HG02610 (cell line): Measurements from ENCODE around the gene CTCFL.

Source experiments
- ATAC-seq: cut with Tn5 transposase; IDR thresholded peaks from one replicate; pipeline ENCODE4 v1.9.1; 2021; ENCODE audit warnings: mild to moderate bottlenecking, moderate library complexity; ENCODE audit not compliant: unreplicated experiment

Gene CTCFL, protein sequence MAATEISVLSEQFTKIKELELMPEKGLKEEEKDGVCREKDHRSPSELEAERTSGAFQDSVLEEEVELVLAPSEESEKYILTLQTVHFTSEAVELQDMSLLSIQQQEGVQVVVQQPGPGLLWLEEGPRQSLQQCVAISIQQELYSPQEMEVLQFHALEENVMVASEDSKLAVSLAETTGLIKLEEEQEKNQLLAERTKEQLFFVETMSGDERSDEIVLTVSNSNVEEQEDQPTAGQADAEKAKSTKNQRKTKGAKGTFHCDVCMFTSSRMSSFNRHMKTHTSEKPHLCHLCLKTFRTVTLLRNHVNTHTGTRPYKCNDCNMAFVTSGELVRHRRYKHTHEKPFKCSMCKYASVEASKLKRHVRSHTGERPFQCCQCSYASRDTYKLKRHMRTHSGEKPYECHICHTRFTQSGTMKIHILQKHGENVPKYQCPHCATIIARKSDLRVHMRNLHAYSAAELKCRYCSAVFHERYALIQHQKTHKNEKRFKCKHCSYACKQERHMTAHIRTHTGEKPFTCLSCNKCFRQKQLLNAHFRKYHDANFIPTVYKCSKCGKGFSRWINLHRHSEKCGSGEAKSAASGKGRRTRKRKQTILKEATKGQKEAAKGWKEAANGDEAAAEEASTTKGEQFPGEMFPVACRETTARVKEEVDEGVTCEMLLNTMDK

DNA sequence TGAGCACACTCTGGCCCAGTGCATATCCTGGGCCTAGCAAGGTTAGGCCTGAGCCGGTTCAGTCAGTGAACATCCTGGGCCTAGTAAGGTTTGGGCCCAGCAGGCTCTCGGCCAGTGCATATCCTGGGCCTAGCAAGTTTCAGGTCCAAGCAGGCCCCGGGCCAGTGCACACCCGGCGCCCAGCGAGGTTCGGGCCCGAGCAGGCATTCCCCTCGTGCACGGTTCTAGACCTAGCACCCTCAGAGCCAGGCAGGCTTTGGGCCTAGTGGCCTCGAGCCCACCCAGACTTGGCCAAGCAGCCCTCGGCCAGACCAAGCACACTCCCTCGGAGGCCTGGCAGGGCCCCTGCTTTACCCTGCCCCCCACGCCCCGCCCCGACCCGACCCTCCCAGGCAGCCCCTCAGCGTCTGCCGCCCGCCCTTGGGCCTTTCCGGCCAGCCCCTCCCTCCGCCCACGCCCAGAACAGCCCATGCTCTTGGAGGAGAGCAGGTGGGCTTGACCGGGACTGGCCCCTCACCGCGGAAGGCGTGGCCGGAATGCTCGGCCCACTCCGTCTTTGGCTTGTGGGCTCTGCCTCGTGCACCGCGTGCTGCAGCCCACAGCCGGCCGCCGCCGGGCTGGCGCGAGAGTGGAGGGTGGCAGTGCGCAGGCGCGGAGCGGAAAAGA lies at the start of gene CTCFL:
TSS of gene CTCFL (minus strand) at position 630 of the 666 bp plus-strand sequence. CDS start 935 bp downstream, outside the sequence.
- no peak for ATAC-seq

DNA sequence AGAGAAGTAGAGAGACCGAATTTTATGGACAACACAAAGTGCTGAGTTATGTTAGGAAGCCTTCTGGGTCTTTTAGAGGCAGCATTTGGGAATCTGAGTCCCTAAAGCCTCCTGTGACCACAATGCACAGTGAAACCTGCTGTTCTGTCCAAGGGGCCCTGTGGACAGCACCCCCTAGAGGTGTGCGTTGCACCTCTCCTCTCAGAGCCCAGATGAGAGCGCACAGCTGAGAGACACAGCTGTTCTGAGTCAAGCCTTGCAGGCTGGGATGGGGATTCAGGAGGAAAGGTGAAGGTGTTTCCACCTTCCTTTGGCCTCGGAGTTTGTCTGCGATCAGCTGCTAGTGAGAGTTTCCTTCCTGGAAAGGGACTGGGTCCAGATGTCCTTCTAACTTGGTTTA lies 49.0 kb upstream of the CTCFL start:
- ATAC-seq: no peak

DNA sequence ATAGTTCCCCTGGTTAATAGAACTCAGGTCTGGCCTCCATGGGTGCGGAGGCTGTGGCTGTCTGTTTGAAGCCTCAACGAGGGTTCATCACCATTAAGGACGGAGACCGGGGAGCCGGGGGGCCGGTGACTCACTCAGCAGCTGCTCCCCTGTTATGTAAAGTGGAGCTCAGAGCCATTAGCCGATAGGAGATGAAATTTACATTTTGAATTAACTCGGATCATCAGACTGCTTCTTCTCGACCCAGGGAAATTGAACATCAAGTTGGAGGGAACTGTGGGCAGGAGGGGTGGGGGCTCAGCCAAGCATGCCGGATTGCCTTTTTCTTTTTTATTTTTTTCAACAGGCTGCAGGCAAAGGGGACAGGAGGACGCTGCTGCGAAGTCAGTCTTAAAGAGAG lies 48.3 kb upstream of the CTCFL start:
- no peak for ATAC-seq

DNA sequence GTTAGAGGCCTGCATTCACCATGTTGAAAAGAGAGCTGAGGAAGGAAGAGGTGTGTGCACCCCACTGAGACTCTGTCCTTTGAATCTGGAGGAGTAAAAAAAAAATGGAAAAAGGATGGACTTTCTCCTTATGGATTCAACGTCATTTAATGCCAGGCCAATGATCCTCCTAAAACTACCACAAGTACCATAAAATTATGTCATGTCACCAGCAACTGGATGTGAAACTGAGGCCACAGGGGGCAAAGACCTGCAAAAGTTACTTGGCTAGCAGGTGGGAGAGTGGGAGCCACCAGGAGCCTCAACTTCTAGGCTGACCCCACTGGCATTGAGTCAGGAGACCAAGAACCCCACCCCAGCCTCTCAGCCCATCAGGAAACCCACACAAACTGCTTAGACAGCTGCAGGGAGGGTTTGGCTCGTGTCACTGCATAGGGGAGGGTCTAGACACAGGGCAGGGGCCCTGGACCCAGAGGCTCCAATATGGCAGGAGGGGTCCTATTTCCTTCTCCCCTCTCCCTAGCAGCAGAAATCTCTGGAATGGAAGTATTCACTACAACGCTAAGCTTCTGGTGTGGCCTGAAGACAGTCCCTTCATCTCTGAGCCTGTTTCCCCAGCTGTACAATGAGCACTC lies 47.0 kb upstream of the CTCFL start:
- no peak for ATAC-seq

DNA sequence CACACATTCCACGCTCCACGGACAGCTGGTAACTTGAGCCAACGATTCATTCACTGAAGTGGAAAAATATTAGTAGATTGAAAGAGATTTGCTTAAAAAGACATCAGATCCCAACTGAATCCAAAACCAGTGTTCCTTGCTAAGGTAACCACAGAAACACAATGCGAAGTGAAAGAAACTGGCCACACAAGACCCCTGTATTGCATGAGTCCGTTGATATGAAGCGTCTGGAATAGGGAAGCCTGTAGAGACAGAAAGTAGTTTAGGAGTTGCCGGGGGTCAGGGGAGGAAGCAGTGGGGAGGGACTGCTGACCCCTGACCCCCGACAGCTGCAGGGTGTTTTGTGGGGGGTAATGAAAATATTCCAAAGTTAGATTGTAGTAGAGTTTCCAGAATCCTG lies 46.0 kb upstream of the CTCFL start:
- ATAC-seq: no peak

DNA sequence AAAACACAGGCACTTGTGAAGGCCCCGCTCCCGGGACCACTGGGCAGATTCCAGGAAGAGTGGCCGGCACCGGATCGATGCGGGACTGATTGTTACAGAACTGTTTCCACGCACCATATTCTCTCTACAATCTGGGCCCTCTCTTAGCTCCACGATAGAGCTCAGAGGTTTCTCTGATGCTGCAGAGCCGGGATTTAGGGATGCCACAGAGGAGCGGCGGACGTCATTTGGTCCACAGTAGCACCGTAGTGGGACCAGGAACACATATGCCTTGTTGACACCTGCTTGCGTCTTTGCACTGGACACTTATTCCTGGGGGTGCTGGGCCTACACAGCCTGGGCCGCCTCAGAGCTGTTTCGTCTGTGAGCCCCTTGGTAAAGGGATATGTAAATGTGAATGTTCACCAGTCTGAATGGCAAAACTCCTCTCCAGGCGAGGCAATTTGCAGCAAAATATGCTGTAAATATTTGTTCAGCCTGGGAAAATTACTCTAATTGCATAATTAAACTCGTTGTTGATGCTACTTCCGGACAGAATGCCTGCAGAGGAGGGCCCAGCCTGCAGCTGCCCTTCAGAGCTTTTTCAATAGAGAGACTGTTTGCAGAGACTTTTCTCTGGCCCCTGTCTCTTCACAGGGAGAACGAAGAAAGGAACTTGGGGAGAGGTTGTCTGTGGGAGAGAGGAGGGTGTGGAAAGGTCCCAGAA lies 45.4 kb upstream of the CTCFL start:
- ATAC-seq: no peak

DNA sequence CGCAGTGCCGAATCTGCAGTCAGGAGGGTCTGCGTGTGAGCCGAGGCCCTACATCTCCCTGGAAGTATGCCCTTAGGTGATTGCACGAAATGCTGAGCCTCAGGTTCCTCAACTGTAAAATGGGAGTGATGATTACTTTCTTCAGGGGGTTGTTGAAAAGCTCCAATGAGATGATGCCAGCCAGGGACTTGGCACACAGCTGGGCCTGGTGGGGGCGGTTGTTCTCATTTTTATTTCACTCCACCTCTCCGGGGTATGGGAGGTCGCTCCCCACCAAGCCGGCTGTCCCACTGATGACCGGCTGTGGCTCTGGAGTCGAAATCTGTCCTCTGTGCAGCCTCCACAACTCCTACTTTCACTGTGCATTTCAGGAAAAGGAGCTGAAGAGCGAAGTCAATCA lies 44.0 kb upstream of the CTCFL start:
- no peak for ATAC-seq

DNA sequence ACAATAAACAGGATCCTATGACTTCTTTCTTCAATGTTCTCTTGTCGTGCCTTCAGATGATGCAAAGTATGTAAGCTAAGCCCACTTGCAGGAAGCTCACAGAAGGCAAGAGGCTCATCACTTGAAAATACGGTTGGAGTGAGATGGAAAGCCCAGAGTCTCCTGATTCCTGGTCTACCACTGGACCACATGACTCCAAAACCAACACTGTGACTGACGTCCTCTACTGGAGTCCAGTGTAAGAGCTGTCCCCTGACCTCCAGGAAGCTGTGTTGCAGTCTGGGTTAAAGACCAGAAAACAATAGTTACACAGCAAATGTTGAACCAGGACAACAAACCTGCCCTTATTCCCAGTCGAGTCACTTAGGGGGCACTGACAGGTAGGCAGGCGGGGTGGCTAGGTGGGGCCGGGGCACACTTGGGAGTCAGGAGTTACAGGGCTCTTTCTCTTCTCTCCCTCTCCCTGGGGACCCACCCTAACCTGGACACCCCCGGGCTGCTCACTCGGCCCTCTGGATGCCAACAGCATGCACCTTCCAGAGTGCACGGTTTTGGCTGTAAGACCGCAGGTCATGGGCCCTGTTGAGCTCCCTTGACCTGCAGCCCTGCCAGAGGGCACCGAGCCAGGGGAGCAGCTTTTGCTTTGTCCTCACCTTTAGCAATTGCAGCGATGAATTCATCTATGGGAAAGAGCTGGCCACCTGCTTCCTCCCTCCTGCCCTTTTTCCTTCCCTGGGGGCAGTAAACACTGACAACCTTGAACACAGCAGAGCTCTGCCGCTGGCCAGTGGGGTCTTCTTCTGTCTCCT lies 43.4 kb upstream of the CTCFL start:
- no peak for ATAC-seq

DNA sequence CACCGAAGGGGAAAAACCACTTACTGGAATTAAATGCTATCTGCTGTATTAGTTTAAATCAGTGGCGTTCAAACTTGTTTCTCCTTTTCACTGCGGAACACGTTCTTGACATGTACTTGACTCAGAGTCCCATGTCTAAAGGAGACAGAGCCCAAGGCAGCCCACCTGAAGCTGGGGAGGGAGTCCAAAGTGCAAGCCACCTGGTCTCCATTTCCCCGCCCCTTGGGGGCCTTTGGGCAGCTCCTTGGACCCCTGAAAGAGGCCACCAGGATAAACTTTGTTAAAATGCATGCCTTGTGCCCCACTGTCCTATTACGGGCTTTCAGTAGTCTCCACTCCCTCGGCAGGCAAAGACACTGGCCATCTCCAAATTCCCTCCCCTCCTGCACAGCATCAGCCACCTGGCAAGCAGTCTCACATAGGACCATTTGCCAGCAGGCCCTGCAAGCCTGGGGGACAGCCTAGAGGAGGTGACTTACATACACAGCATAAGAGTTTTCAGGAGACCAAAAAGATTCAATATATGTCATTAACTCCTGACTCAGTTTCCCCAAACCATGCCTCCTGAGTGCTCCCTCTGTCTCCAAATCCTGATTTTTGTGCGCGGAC lies 42.6 kb upstream of the CTCFL start:
- no peak for ATAC-seq

DNA sequence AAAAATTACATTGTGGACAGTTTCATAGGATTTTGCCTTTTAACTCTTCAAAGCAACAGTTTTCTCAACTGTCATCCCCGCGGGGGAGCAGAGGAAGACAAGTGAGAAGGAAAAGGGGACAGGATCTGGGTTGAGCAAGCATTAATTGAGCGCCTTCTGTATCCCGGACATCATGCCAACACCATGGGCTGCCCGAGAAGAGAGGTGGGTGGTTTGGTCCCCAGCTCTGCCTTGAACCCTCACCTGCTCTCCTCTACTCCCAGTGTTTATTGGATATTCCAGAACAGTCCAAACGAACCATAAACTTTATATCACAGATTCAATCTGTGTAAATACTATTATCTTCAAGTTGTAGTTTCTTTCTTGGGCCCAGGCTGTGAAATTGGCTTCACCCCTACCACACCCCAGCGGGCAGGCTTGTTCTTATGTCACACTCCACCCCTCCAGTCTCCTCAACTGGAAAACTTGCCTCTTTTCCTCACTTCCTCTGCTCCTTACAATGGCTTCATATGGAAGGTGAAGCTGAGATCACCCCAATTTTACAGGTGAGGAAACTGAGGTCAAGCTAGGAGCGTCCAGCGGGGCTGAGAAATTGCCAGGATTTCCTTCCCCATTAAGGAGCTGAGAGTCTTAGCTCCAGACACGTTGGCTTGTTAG lies 42.0 kb upstream of the CTCFL start:
- ATAC-seq: no peak

DNA sequence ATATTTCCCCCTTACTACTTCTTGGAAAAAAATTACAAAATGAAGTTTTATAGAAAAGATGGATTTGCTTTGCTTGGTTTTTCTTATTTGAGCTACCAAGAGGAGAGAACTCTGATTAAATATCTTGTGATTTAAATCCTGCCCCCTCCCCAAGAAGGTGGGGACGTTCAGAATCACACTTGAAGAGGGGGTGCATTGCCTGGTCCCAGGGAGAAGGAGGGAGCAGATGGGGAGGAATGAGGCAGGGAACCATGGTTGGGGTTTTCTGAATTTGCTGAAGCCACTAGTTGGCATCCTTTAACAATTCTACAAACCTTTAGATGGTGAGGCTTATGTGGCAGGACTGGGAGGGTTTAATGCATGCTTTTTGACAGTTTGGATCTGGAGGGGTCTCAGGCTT lies 41.5 kb upstream of the CTCFL start:
- no peak for ATAC-seq

DNA sequence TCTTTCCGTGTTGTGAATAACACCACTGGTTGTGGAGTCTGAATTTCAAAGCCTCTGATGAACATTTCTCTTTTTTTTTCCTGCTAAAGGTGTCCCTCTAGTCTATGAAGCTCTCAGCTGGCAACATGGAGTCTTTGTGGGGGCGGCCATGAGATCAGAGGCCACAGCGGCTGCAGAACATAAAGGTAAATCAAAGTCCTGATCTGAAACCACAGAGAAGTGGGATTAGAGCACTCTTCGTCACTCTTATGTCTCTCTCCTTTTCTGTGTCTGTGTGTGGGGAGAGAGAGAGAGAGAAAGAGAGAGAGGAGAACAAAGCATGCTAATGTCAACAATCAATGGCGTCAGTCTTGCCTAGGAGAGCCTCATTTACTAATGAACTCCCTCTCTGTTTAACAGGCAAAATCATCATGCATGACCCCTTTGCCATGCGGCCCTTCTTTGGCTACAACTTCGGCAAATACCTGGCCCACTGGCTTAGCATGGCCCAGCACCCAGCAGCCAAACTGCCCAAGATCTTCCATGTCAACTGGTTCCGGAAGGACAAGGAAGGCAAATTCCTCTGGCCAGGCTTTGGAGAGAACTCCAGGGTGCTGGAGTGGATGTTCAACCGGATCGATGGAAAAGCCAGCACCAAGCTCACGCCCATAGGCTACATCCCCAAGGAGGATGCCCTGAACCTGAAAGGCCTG lies 40.2 kb upstream of the CTCFL start:
- ATAC-seq: no peak

DNA sequence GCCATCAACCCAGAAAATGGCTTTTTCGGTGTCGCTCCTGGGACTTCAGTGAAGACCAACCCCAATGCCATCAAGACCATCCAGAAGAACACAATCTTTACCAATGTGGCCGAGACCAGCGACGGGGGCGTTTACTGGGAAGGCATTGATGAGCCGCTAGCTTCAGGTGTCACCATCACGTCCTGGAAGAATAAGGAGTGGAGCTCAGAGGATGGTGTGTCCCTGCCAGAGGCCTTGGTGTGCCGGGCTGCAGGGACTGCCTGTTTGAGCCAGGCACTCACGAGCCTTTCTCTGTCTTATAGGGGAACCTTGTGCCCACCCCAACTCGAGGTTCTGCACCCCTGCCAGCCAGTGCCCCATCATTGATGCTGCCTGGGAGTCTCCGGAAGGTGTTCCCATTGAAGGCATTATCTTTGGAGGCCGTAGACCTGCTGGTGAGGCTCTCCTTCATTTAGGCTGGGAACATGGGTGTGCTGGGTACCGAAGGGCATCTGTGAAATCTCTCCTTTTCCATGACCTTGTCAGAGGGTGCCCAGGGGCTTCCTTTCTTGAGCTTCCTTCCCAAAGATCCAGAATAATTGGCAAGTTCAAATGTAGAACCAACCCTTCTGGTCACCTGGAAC lies 39.4 kb upstream of the CTCFL start:
- no peak for ATAC-seq

DNA sequence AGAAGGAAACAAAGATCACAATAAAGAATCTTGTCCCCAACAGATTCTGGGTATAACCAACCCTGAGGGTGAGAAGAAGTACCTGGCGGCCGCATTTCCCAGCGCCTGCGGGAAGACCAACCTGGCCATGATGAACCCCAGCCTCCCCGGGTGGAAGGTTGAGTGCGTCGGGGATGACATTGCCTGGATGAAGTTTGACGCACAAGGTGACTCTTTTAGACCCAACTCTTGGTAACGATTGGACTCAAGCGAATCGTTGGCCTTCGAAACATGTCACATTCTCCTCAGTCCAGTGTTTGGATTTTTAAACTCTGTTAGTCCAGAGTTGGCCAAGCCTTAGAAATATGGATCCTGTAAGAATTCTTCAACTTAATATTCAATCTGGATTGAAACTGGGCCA lies 38.6 kb upstream of the CTCFL start:
- ATAC-seq: no peak

DNA sequence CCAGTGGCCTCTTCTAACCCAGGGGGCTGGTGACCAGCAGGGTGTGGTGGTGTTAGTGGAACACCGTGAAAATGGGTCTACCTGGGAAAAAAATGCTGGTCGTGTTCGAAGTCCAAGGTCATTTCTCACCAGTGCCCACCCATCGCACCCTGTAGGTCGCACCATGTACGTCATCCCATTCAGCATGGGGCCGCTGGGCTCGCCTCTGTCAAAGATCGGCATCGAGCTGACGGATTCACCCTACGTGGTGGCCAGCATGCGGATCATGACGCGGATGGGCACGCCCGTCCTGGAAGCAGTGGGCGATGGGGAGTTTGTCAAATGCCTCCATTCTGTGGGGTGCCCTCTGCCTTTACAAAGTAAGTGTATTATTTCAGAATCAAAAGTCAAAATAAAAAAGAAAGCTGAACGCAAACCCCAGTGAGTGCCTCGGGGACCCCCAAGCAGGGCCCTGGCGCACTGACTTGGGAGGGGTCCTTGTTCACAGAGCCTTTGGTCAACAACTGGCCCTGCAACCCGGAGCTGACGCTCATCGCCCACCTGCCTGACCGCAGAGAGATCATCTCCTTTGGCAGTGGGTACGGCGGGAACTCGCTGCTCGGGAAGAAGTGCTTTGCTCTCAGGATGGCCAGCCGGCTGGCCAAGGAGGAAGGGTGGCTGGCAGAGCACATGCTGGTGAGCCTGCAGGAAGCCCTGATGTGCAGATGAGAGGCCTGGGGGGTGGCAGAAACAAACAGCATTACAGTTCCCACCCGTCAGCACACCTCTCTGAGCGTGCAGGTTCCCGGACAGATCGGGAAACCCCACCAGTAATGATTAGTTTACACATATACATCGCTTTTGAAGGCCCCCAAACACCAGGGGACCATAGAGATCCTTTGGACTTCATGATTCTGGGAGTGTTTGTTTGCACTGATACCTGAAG lies 37.9 kb upstream of the CTCFL start:
- no peak for ATAC-seq

DNA sequence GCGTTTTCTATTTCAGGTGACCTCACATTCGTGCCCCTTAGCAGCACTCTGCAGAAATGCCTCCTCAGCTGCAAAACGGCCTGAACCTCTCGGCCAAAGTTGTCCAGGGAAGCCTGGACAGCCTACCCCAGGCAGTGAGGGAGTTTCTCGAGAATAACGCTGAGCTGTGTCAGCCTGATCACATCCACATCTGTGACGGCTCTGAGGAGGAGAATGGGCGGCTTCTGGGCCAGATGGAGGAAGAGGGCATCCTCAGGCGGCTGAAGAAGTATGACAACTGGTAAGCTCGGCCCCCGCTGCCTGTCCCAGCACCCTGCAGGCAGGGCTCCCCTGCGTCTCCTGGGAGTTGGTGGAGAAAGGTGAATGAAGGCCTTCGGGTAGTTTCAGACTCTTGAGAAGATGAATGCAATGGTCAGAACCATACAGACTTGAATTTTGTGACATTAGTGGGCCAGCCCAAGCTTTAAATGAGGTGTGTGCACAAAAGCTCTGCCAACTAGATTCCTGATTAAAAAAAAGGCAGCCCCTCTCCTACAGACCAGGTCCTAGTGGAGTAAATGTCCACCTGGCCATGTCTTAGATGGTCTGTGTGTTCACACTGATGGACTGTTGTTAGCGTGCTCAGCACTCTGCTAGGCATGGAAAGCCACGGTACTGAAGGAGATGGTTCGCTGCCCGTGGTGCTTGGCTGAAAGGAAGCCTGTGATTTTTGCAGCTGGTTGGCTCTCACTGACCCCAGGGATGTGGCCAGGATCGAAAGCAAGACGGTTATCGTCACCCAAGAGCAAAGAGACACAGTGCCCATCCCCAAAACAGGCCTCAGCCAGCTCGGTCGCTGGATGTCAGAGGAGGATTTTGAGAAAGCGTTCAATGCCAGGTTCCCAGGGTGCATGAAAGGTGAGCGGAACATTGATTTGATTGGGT lies 36.7 kb upstream of the CTCFL start:
- no peak for ATAC-seq
